ENCODE measurements around the gene NAV3. TPM values are rescaled to one million over a fixed set of nuclear protein-coding genes. Genes with fewer than 3 reads are reported as not detected.

The NAV3 gene
- total RNA-seq, 3 donors from 2014 or later, result 0.90 to 5.3 (median 2.5) TPM

- Histone ChIP-seq H3K9me3 (no peaks in the 10 kb centered on the region), H3K4me1 (ENCODE audit: low read depth) (no peaks in the 10 kb centered on the region), H3K4me3 (no peak overlapping the region), H3K36me3 (ENCODE audit: low read depth) (no peaks in the 10 kb centered on the region)
- DNase-seq, result no peak
- no peak for ATAC-seq
- intact Hi-C loops (cut with DNase I, micrococcal nuclease), result no loop called here
- no peak for TF ChIP-seq CTCF (IDR thresholded peaks at IDR 0.05)
Observed at GRCh38 chr12:78226763-78227162, 396.1 kb downstream of the NAV3 start.

- Histone ChIP-seq H3K4me3 (no peak overlapping the region), H3K9me3 (no peaks in the 10 kb centered on the region), H3K36me3 (ENCODE audit: low read depth) (no peaks in the 10 kb centered on the region), H3K4me1 (ENCODE audit: low read depth) (no peaks in the 10 kb centered on the region)
- intact Hi-C loops (cut with DNase I, micrococcal nuclease), result no loop called here
- ATAC-seq (peak; percentile 82), DNase-seq (peak in 1 of 3 donors; percentile 75)
- TF ChIP-seq CTCF (IDR thresholded peaks at IDR 0.05), result peak; percentile 44
Observed at GRCh38 chr12:78229591-78230101, 399.0 kb downstream of the NAV3 start.

GRCh38 chr12:78232756-78233155 is 402.1 kb downstream of the NAV3 start:
- no peak for TF ChIP-seq CTCF (IDR thresholded peaks at IDR 0.05)
- H3K36me3 ChIP-seq (ENCODE audit: low read depth), result no peaks in the 10 kb centered on the region
- no peaks in the 10 kb centered on the region for H3K9me3 ChIP-seq
- no peak overlapping the region for H3K4me3 ChIP-seq
- no peak for DNase-seq
- intact Hi-C loops (cut with DNase I, micrococcal nuclease), result no loop called here
- H3K4me1 ChIP-seq (ENCODE audit: low read depth), result no peaks in the 10 kb centered on the region
- ATAC-seq, result no peak

GRCh38 chr12:78236264-78236663 is 405.6 kb downstream of the NAV3 start:
- DNase-seq, result no peak

GRCh38 chr12:78239544-78239943 is 408.9 kb downstream of the NAV3 start:
- Histone ChIP-seq H3K4me3 (no peak overlapping the region), H3K9me3 (no peaks in the 10 kb centered on the region), H3K4me1 (ENCODE audit: low read depth) (no peaks in the 10 kb centered on the region), H3K36me3 (ENCODE audit: low read depth) (no peaks in the 10 kb centered on the region)
- DNase-seq (no peak), ATAC-seq (no peak)
- no peak for TF ChIP-seq CTCF (IDR thresholded peaks at IDR 0.05)
- intact Hi-C loops (cut with DNase I, micrococcal nuclease), result no loop called here

More at GRCh38 chr12:78236264-78236663, 405.6 kb downstream of the NAV3 start:
- Histone ChIP-seq H3K4me3 (no peak overlapping the region), H3K4me1 (ENCODE audit: low read depth) (no peaks in the 10 kb centered on the region), H3K36me3 (ENCODE audit: low read depth) (no peaks in the 10 kb centered on the region), H3K9me3 (no peaks in the 10 kb centered on the region)
- TF ChIP-seq CTCF (IDR thresholded peaks at IDR 0.05), result no peak
- intact Hi-C loops (cut with DNase I, micrococcal nuclease), result no loop called here
- no peak for ATAC-seq

GRCh38 chr12:78240827-78241226 is 410.1 kb downstream of the NAV3 start:
- H3K36me3 ChIP-seq (ENCODE audit: low read depth), result no peaks in the 10 kb centered on the region
- H3K4me1 ChIP-seq (ENCODE audit: low read depth), result no peaks in the 10 kb centered on the region
- no peaks in the 10 kb centered on the region for H3K9me3 ChIP-seq
- intact Hi-C loops (cut with DNase I, micrococcal nuclease), result no loop called here
- DNase-seq (no peak), ATAC-seq (no peak)
- H3K4me3 ChIP-seq, result no peak overlapping the region
- no peak for TF ChIP-seq CTCF (IDR thresholded peaks at IDR 0.05)
